HEK293 (cell line): Measurements from ENCODE around the gene LILRB3.
"Not testable (repeated sequence)": the region's sequence is repeated elsewhere in the genome, so short reads cannot be mapped to it uniquely, and the experiment has no call there.

ENCODE experiments used
- MYNN ChIP-seq: fragments of 450-650 bp; formaldehyde crosslinking; IDR thresholded peaks from 2 replicates; pipeline ENCODE4 v1.5.1; 2016; ENCODE audit warnings: missing biosample characterization, missing genetic modification characterization, borderline replicate concordance
- YY1 ChIP-seq: fragments of 450-650 bp; formaldehyde crosslinking; IDR thresholded peaks from 2 replicates; pipeline ENCODE4 v1.5.1; 2018; ENCODE audit warnings: missing biosample characterization, missing genetic modification characterization
- ZIC2 ChIP-seq: fragments of 450-650 bp; formaldehyde crosslinking; IDR thresholded peaks from 2 replicates; pipeline ENCODE4 v1.5.1; 2016; ENCODE audit warnings: missing biosample characterization, missing genetic modification characterization
- ZSCAN4 ChIP-seq: fragments of 450-650 bp; formaldehyde crosslinking; IDR thresholded peaks from 2 replicates; pipeline ENCODE4 v1.5.1; 2017; ENCODE audit warnings: missing biosample characterization, missing genetic modification characterization

GRCh38 chr19:54242234-54242633 is 19.4 kb upstream of the LILRB3 start:
- TF ChIP-seq MYNN, ZIC2, YY1, ZSCAN4 (tag by site-specific recombination): not testable (repeated sequence)
